OCI-M1 (cell line): ENCODE results near the gene PRSS56.
"Not testable (repeated sequence)": the region's sequence is repeated elsewhere in the genome, so short reads cannot be mapped to it uniquely, and the experiment has no call there.

ENCODE experiments used
- DNase-seq: peaks from one replicate; lab custom pipeline; 2025; lab: John Stamatoyannopoulos, UW

The PRSS56 gene

DNA sequence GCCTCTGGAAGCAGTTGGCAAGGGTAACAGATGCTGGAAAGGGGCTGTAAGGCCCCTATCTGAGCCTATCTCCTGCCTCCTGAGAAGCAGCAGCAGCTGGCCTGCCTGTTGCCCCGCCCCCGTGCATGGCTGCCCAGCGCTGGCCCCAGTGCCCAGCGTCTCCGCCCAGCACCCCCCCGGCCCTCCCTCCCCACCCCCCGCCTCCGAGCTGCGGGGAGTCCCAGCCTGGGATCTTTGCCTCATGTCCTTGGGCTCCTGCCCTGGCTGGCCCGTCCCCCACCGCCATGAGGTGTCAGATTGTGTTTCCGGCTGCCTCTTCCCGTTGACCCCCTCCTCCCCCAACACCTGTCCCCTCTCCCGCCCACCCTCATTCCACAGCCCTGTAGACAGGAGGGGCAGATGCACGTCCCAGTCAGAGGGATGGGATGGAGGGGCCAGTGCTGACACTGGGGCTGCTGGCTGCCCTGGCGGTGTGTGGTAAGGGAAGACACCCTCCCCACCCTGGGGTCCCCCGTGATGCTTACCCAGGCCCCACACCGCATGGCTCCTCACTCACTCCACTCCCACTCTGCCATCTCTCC, 5.7 kb downstream of the PRSS56 start, which contains the start of gene CHRND:
CHRND (plus strand) TSS at position 370 of the 581 bp plus-strand sequence; CDS start at position 426, 56 bp downstream.
- no peak for DNase-seq

DNA sequence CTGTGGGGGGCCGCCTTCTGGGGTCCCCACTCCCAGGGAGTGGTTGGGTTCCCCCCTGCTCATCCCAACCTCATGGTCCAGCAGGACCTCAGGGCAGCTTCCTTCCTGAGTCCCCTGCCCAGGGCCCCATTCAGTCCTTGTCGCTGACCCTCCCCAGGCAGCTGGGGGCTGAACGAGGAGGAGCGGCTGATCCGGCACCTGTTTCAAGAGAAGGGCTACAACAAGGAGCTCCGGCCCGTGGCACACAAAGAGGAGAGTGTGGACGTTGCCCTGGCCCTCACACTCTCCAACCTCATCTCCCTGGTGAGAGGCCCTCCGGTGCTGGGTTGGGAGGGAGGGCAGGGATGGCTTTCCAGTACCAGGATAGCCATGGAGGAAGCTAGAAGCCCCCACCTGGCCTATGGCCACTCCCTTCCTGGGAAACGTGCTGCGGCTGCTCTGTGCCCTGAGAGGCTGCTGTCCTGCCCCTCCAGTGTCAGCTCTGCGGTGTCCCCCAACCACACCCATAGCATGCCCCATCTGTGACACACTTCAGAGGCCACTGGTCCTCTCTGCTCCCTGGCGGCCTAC, 6.3 kb downstream of the PRSS56 start:
- no peak for DNase-seq

DNA sequence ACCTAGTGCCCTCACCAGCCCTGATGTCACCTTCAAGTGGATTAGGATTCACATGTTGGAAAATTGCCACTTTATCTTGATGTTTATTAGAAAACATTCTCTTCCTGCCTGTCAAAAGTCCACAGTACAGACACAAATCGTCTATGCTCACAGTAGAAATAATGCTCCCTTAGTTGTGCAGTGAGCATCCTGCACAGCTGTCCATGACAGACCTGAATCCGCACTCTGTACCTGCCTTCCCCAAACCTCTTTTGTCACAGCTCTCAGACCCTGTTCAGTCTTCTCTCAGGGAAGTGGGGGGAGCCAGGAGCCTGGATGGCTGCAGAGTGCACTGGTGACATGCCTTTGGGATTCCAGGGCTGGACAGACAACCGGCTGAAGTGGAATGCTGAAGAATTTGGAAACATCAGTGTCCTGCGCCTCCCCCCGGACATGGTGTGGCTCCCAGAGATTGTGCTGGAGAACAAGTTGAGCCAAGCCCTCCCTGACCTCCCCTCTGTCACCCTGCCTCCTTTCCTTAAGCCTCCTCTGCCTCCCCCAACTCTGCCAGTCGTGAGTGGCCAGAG, 7.8 kb downstream of the PRSS56 start:
- no peak for DNase-seq

DNA sequence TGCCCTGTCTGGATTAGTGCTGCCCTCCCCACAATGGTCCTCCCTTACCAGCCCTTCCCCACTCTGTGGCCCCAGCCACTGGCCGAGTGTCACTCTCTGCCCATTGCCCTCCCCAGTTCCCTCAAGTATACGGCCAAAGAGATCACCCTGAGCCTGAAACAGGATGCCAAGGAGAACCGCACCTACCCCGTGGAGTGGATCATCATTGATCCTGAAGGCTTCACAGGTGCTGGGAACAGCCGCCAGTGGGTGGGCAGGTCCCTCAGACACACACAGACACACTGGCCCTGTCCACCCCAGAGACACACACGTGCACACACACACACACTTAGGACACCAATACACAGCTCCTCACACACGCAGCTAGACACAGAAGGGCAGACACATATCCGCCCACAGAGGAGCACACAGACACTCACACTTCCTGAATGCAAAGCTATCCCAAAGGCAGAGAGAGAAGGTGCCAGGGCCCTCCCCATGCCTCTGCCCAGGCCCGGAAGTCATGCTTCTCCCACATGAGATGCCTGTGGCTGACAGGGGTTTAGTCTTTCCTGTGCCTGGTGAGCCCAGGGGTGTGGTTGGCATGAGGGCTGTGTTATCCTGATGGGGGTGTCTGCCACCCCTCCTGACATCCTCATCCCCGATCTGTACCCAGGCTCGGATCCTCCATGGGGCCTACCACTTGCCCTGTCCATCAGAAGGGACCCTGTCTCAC, 8.7 kb downstream of the PRSS56 start:
- no peak for DNase-seq

DNA sequence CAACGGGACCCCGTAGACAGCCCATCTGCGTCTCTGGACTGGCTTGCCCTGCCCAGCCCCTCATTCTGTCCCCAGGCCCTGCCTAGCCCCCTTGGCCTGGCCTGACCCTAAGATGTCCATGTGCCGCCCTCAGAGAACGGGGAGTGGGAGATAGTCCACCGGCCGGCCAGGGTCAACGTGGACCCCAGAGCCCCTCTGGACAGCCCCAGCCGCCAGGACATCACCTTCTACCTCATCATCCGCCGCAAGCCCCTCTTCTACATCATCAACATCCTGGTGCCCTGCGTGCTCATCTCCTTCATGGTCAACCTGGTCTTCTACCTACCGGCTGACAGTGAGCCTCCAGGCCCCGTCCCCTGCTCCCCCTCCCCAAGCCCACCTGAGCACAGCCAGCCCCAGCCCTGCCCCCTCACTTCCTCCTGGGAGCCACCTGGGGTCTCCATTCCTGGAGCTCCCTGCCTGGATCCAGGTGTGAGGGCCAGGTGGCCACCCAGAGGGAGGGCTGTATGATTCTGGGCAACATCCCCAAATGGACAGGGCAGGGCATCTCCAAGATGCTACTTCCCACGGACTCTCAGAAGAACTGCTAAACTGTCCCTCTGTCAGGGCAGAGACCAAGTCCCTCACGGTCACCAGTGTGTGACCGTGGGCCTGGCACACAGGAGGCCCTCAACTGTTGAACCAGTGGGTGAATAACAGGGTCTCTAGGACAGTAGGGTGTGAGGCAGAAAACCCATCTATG, 9.8 kb downstream of the PRSS56 start:
- no peak for DNase-seq

DNA sequence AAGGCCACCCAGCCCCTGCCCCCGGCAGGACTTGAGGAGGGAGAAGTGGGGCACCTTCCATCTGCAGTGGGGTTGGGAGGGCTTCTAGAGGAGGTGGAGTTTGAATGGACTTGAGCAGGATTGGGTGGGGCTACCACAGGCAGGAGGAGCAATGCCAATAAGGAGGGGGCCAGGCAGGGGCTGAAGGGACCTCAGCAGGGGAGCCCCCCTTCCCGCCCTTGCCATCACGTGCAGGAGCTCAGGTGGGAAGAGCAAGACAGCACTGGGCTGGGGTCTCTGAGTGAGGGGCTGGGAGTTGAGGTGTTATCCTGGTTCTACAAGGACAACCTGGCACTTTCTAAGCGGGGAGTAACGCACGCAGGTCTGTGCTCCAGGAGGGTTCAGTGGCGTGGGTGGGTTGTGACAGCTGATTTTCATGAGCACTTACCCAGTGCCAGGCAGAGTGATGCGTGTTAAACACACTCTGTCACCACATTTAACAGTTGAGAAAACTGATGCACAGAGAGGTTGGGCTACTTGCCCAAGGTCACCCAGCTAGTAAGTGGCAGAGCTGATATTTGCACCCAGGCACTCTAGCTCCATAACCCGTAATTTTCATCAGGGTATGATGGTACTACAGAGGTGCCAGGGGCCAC, 10.6 kb downstream of the PRSS56 start:
- DNase-seq, result no peak

DNA sequence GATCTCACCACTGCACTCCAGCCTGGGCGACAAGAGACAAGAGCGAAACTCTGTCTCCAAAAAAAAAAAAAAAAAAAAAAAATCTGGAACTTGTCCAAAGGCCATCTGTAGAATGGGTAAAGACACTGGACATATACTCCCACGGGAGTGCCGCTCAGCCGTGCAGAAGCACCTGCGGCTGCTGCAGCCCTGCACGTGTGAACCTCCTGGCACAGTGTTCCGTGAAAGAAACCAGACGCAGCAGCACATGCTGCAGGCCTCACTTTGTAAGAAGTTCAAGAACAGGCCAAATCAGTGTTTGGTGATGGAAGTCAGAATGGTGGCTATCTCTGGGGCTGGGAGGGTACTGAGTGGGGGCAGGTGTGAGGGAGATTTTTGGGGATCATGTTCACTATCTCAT, 12.2 kb downstream of the PRSS56 start:
- DNase-seq, result no peak

DNA sequence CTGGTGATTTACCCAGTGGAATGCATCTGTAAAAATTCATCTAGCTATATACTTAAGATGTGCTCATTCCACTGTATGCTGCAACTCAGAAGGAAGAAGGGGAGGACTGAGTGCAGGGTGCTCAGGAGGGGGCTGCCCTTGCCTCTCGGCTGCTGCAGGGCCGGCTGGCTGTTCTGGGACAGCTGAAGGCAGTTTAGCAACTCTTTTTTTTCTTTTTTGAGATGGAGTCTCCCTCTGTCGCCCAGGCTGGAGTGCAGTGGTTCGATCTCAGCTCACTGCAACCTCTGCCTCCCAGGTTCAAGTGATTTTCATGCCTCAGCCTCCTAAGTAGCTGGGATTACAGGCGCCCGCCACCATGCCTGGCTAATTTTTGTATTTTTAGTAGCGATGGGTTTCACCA, 12.6 kb downstream of the PRSS56 start:
- not testable (repeated sequence) for DNase-seq

DNA sequence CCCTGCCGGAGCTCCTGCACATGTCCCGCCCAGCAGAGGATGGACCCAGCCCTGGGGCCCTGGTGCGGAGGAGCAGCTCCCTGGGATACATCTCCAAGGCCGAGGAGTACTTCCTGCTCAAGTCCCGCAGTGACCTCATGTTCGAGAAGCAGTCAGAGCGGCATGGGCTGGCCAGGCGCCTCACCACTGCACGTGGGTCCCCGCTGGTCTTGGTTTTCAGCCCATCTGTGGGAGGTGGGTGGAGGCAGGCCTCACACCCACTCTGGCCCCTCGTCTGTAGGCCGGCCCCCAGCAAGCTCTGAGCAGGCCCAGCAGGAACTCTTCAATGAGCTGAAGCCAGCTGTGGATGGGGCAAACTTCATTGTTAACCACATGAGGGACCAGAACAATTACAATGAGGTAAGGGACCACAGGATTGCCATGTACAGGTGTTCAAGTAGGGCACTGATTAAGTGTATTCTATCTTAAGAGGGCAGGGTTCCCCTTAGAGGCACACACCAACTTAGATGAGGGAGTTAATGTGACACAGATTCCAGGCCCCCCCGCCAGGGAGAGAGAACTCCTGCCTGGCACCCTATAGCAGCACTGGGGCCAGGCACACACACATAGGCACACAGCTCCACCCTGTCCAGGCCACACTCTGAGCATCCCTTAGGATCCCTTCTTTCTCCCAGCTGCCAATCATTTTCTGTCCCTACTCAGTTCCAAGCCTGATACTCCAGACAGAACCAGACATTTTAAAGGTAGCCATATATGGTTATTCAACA, 13.9 kb downstream of the PRSS56 start:
- no peak for DNase-seq

DNA sequence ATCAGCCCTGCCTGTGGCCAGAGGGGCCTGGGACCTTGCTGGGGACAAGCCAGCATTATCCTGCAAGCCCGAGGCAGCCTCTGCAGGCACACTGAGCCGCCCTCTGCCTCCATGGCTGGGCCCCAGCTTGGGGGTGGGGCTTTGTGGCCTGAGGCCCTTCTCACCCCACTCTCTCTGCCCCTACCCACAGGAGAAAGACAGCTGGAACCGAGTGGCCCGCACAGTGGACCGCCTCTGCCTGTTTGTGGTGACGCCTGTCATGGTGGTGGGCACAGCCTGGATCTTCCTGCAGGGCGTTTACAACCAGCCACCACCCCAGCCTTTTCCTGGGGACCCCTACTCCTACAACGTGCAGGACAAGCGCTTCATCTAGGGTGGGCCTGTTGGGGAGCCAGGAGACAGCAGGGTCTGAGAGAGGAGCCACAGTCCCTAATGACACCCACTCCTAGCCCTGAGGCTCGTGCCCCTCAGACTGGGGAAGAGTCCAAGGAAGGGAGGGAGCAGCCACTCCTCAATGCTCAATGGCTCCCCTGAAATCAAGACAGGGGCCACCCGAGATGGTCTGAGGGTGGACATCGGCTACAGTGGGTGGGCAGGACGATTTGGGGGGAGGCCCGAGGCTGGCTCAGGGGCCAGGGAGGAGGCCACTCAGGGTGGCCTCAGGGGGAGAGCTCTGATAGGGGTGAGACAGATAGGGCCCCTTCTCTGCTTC, 14.9 kb downstream of the PRSS56 start:
- DNase-seq, result no peak

DNA sequence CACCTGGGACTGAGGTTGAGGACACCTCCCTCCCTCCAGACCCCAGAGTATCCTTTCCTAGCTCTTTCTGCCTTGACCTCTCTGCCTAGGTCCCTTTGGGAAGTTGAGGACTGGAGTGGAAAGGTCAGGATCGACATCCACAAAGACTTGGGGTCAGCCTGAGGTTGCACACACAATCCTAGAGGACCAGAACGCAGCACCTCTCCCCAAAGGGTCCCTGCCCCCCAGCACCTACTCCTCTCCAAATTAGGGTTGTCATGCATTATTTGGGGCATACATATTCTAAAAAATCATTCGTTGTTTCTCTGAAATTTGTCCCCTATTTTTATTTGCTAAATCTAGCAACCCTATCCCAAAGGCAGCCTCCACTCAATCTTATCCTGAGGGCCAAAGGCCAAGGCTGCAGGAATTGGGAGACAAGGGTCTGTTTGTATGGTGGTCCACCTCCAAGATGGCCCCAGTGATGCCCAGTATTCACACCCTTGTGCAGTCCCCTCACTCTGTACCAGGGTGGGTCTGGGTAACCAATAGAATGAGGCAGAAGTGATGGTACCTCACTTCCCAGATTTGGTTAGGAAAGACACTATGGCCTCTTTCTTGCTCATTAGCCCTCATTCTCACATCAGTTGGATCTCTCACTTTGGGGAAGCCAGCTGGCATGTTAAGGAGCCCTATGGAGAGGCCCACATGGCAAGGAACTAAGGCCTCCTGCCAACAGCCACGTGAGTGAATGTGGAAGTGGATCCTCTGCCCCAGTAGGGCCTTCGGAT, 15.8 kb downstream of the PRSS56 start:
- DNase-seq, result no peak

DNA sequence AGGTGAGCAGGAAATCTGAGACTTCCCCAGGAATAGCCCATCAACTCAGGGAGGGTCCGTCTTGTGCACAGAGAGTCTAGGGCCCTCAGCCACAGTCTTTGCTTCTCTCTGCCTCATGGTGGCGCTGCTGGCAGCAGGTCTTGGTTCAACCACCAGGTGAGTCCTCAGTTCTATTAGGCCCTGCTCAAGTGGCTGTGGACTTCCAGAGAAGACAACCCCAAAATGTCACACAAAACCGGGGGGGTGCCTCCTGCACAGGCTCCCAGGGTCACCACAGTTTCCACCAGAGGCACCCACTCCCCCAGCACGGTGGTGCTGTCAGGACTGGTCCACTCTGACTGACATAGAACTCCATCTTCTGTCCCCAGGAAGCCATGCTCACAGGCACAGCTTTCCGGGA, 16.9 kb downstream of the PRSS56 start:
- peak; percentile 5 for DNase-seq

DNA sequence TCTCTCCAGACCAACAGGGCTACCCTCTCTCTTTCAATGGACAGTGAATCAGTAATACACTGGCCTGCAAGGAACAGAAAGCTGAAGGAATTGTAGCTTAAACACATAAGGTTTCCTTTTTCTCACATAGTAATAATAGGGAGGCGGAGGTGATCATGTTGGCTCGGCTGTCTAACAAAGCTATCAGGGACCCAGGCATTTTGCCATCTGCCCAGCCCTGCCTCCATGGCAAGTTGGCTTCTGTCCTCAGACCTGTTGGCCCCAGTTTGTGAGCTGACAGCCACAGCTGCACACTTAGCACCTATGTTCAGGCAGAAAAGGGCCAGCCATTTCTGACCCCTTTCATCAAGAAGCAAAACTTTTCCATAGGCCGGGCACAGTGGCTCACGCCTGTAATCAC, 17.3 kb downstream of the PRSS56 start:
- DNase-seq, result no peak

DNA sequence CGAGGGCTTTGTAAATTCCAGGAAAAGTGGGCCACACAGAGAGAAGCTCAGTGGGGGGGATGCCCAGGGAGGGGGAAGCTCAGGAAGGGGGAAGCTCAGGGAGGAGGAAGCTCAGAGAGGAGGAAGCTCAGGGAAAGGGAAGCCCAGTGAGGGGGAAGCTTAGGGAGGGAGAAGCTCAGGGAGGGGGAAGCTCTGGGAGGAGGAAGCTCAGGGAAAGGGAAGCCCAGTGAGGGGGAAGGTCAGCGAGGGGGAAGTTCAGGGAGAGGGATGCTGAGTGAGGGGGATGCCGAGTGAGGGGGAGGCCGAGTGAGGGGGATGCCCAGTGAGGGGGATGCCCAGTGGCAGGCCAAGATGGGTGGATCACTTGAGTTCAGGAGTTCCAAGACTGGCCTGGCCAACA, 18.5 kb downstream of the PRSS56 start:
- peak; percentile 22 for DNase-seq

DNA sequence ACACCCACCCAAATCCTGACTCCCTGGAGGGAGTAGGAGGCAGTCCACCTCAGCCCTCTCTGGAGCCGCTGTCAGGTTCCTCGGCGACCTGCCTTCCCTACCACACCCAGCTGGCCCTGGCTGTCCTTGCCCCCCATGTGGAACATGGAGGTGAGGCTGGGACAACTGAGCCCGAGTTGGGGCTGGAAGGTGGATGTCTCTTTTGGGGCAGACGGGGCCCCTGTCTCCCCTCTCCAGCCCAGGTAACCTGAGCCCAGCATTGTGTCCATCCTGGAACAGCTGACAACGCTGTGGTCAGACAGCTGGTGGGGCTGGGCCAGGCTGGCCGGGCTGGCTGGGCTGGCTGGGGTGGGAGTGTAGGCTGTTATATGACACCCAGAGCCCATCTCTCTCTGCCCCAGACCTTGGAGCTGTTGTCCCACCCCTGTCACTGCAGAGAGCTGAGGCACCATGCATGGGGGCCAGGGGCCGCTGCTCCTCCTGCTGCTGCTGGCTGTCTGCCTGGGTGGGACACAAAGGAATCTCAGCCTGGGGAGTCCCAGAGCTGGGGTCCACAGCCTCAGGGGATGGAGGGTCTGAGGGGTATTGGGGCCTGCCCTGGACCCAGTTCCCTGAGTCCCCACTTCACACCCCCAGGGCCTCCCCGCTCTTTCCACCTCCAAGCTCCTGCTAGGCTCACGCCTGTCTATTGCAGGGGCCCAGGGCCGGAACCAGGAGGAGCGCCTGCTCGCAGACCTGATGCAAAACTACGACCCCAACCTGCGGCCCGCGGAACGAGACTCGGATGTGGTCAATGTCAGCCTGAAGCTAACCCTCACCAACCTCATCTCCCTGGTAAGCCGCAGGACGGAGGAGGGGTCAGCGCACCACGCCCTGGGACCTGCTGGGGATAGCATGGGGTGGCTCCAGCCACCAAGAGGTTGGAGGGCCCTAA, 19.4 kb downstream of the PRSS56 start, which contains the start of gene CHRNG:
CHRNG (plus strand) TSS at position 395 of the 934 bp plus-strand sequence; CDS start at position 451, 56 bp downstream.
- DNase-seq, result no peak

DNA sequence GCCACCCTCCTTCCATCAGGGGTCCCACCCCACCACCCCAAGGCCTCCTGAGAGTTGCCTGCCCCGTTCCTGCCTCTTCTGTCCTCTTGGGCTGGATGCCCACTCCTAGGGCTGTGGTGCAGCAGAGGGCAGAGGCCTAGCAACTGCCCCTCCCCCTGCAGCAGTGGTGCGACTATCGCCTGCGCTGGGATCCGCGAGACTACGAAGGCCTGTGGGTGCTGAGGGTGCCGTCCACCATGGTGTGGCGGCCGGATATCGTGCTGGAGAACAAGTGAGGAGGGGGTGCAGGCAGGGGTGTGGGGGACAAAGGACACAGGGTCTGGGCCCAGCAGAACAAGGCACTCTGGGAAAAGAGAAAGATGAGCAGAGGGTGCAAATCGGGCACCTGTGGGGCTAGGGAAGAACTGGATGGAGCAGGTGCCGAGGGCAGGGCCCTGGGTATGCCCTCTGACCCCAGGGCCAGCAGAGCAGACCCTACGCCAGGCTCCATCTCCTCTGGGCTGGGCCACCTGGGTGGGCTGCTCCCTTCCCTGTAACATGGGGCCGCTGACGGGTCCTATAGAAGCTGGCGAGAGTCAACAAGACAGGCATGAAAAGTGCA, 20.4 kb downstream of the PRSS56 start:
- no peak for DNase-seq

DNA sequence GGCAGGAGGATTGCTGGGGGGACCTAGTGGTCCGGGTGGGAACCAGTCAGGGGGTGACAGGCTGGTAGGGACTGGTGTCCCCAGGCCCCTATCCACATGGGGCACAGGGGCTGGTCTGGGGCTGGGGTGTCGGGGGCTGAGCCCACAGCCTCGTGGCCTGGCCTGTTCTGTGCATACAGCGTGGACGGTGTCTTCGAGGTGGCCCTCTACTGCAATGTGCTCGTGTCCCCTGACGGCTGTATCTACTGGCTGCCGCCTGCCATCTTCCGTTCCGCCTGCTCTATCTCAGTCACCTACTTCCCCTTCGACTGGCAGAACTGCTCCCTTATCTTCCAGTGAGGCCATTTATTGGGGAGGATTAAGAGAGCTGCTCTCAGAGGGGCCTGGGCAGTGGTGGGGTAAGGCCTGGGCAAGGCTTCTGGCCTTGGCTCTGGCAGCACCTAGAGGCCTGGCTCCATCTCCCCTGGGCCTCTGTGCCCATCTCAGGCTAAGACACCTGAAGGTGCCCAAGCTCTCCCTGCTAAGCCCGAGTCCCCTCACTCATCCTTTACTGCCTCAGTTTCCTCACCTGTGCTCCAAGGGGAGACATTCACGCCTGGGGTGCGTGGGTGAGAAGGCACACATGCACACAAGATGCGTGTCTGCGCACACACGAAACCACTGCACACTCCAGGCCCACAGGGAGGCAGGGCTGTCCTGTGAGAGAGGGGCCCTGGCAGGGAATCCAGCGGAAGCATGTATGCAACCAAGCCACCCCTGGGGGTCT, 21.2 kb downstream of the PRSS56 start:
- peak; percentile 41 for DNase-seq
